PC-9 (cell line): ENCODE data around the gene UST.

Experiments
- CTCF ChIP-seq: fragments of 200-600 bp; sonication (generic); conservative IDR thresholded peaks from 2 replicates; pipeline ENCODE4 v1.6.1; 2017; ENCODE audit warnings: mixed run types, antibody characterized with exemption, mild to moderate bottlenecking, moderate library complexity
- EZH2 ChIP-seq: fragments of 200-600 bp; sonication (generic); IDR thresholded peaks from 2 replicates; pipeline ENCODE4 v1.8.0; 2017; ENCODE audit warnings: antibody characterized with exemption, low read depth

- TF ChIP-seq CTCF (peak; percentile 85), EZH2 (no peak)
These were observed 282.1 kb downstream of the UST start for GRCh38 chr6:149028767-149029405.
